Measurements from ENCODE around the gene SLC35G2.
"Not testable (repeated sequence)": the region's sequence is repeated elsewhere in the genome, so short reads cannot be mapped to it uniquely, and the experiment has no call there.

SLC35G2 gene

GRCh38 chr3:136872258-136872657, 53.3 kb downstream of the SLC35G2 start:
- H3K4me3 ChIP-seq, H3K27ac ChIP-seq: not testable (repeated sequence)

GRCh38 chr3:136879510-136879909, 60.6 kb downstream of the SLC35G2 start:
- H3K4me3 ChIP-seq, H3K27ac ChIP-seq: not testable (repeated sequence)

GRCh38 chr3:136882571-136882970, 63.6 kb downstream of the SLC35G2 start:
- no peak overlapping the region for H3K27ac ChIP-seq
- no peak overlapping the region for H3K4me3 ChIP-seq

- peak overlapping the region in 1 of 21 experiments; percentile 1 for H3K27ac ChIP-seq
- no peak overlapping the region for H3K4me3 ChIP-seq
Observed at GRCh38 chr3:136883967-136884720, 65.2 kb downstream of the SLC35G2 start.

- no peak overlapping the region for H3K4me3 ChIP-seq
- H3K27ac ChIP-seq: peak overlapping the region in 9 of 21 experiments; percentile 13 to 80 (median 40)
Observed at GRCh38 chr3:136885357-136886213, 66.7 kb downstream of the SLC35G2 start.

- Histone ChIP-seq H3K27ac (no peak overlapping the region), H3K4me3 (no peak overlapping the region)
Observed at GRCh38 chr3:136889947-136890346, 71.0 kb downstream of the SLC35G2 start.

- H3K27ac ChIP-seq: peak overlapping the region in 4 of 21 experiments; percentile 2 to 53 (median 29)
- H3K4me3 ChIP-seq: no peak overlapping the region
Observed at GRCh38 chr3:136891934-136892855, 73.3 kb downstream of the SLC35G2 start.

GRCh38 chr3:136893848-136894443, 75.0 kb downstream of the SLC35G2 start:
- H3K27ac ChIP-seq: peak overlapping the region in 10 of 21 experiments; percentile 4 to 60 (median 27)

GRCh38 chr3:136897171-136897570, 78.2 kb downstream of the SLC35G2 start:
- H3K27ac ChIP-seq, H3K4me3 ChIP-seq: not testable (repeated sequence)

More at GRCh38 chr3:136893848-136894443, 75.0 kb downstream of the SLC35G2 start:
- no peak overlapping the region for H3K4me3 ChIP-seq

GRCh38 chr3:136898549-136898948, 79.6 kb downstream of the SLC35G2 start:
- peak overlapping the region in 2 of 21 experiments; percentile 12 to 39 for H3K27ac ChIP-seq
- H3K4me3 ChIP-seq: no peak overlapping the region

GRCh38 chr3:136898954-136899353, 80.0 kb downstream of the SLC35G2 start:
- peak overlapping the region in 4 of 21 experiments; percentile 12 to 50 (median 33) for H3K27ac ChIP-seq
- no peak overlapping the region for H3K4me3 ChIP-seq

- H3K4me3 ChIP-seq: no peak overlapping the region
- no peak overlapping the region for H3K27ac ChIP-seq
Observed at GRCh38 chr3:136899622-136900158, 80.8 kb downstream of the SLC35G2 start.

- not testable (repeated sequence) for H3K4me3 ChIP-seq, H3K27ac ChIP-seq
Observed at GRCh38 chr3:136900694-136901093, 81.8 kb downstream of the SLC35G2 start.

- Histone ChIP-seq H3K4me3 (no peak overlapping the region), H3K27ac (no peak overlapping the region)
Observed at GRCh38 chr3:136901391-136901790, 82.5 kb downstream of the SLC35G2 start.

GRCh38 chr3:136902530-136902929, 83.6 kb downstream of the SLC35G2 start:
- not testable (repeated sequence) for H3K4me3 ChIP-seq, H3K27ac ChIP-seq

GRCh38 chr3:136903899-136904298, 85.0 kb downstream of the SLC35G2 start:
- no peak overlapping the region for H3K4me3 ChIP-seq
- H3K27ac ChIP-seq: no peak overlapping the region

GRCh38 chr3:136904746-136905145, 85.8 kb downstream of the SLC35G2 start:
- Histone ChIP-seq H3K4me3 (no peak overlapping the region), H3K27ac (no peak overlapping the region)
